Vagina (tissue), 2 donors: ENCODE measurements around the gene PKN1.

Experiments
- POLR2AphosphoS5 ChIP-seq, 2 donors: sonication (generic); formaldehyde crosslinking; IDR thresholded peaks; one replicate each; pipeline ENCODE4 v1.9.0; 2017; ENCODE audit warnings: antibody characterized with exemption in 2 of 2, mild to moderate bottlenecking in 2 of 2, low read depth in 1 of 2; ENCODE audit not compliant: insufficient read depth in 1 of 2
- TF ChIP-seq, protein P1 (sequence below), 3 experiments: fragments of 450-650 bp in 2 of 3; fragments of 200-600 bp in 1 of 3; sonication (generic) in 1 of 3; IDR thresholded peaks; one replicate each; pipeline ENCODE4 v1.5.1; 2017 to 2019; ENCODE audit warnings: antibody characterized with exemption in 3 of 3, mild to moderate bottlenecking in 2 of 3, moderate library complexity in 2 of 3

- TF ChIP-seq, protein P1, sequence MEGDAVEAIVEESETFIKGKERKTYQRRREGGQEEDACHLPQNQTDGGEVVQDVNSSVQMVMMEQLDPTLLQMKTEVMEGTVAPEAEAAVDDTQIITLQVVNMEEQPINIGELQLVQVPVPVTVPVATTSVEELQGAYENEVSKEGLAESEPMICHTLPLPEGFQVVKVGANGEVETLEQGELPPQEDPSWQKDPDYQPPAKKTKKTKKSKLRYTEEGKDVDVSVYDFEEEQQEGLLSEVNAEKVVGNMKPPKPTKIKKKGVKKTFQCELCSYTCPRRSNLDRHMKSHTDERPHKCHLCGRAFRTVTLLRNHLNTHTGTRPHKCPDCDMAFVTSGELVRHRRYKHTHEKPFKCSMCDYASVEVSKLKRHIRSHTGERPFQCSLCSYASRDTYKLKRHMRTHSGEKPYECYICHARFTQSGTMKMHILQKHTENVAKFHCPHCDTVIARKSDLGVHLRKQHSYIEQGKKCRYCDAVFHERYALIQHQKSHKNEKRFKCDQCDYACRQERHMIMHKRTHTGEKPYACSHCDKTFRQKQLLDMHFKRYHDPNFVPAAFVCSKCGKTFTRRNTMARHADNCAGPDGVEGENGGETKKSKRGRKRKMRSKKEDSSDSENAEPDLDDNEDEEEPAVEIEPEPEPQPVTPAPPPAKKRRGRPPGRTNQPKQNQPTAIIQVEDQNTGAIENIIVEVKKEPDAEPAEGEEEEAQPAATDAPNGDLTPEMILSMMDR (IDR thresholded peaks at IDR 0.05): no peak
- no peak for TF ChIP-seq POLR2AphosphoS5 (IDR thresholded peaks at IDR 0.05; ENCODE audit: insufficient read depth in 1 of 2, low read depth in 1 of 2)
These were observed 21.8 kb upstream of the PKN1 start for GRCh38 chr19:14411161-14411937.
